GM04504 (cell line): ENCODE measurements around the gene FITM1.

Experiments used
- DNase-seq: peaks from one replicate; pipeline ENCODE4 v3.0.0-alpha.2; 2012; ENCODE audit warnings: low read depth

FITM1 gene

GRCh38 chr14:24119691-24120090, 10.8 kb upstream of the FITM1 start:
- DNase-seq = no peak

- no peak for DNase-seq
Observed at GRCh38 chr14:24121210-24121609, 9.2 kb upstream of the FITM1 start.

- DNase-seq = no peak
Observed at GRCh38 chr14:24122416-24122815, 8.0 kb upstream of the FITM1 start.

GRCh38 chr14:24122898-24123297, 7.6 kb upstream of the FITM1 start:
- DNase-seq = no peak

GRCh38 chr14:24123424-24124417, 6.7 kb upstream of the FITM1 start:
- no peak for DNase-seq

- DNase-seq = no peak
Observed at GRCh38 chr14:24126939-24127338, 3.5 kb upstream of the FITM1 start.

- DNase-seq = no peak
Observed at GRCh38 chr14:24127673-24128072, 2.8 kb upstream of the FITM1 start.

- DNase-seq = no peak
Observed at GRCh38 chr14:24129410-24129998, 955 bp upstream of the FITM1 start.

- no peak for DNase-seq
Observed at GRCh38 chr14:24130717-24131548, 474 bp downstream of the FITM1 start.

GRCh38 chr14:24131549-24131966, 1.1 kb downstream of the FITM1 start:
- no peak for DNase-seq

- no peak for DNase-seq
Observed at GRCh38 chr14:24132061-24132685, 1.7 kb downstream of the FITM1 start.

GRCh38 chr14:24132976-24133375, 2.5 kb downstream of the FITM1 start:
- no peak for DNase-seq

- DNase-seq = no peak
Observed at GRCh38 chr14:24133735-24134134, 3.3 kb downstream of the FITM1 start.

- DNase-seq = no peak
Observed at GRCh38 chr14:24135584-24135833, 5.0 kb downstream of the FITM1 start.

- DNase-seq = peak; percentile 69
Observed at GRCh38 chr14:24135834-24136683, 5.6 kb downstream of the FITM1 start, which contains the start of gene PSME1. Gene PSME1 (plus strand): TSS chr14:24136194. CDS start chr14:24136263, 69 bp downstream.

- DNase-seq = no peak
Observed at GRCh38 chr14:24136684-24137528, 6.4 kb downstream of the FITM1 start.

GRCh38 chr14:24137529-24138395, 7.3 kb downstream of the FITM1 start:
- DNase-seq = no peak

- no peak for DNase-seq
Observed at GRCh38 chr14:24138396-24139271, 8.2 kb downstream of the FITM1 start.
